HepG2 (cell line): Measurements from ENCODE around the gene TRPC4AP. TPM values are rescaled to one million over a fixed set of nuclear protein-coding genes. Genes with fewer than 3 reads are reported as not detected.

Experiments used
- BCLAF1 ChIP-seq: fragments of 450-650 bp; IDR thresholded peaks from 2 replicates; pipeline ENCODE4 v1.6.1; 2017; ENCODE audit warnings: mild to moderate bottlenecking
- CEBPB ChIP-seq: IDR thresholded peaks from 2 replicates; pipeline ENCODE4 v1.6.1; 2011; ENCODE audit warnings: low read depth, low read length, improper control_type of control experiment, borderline replicate concordance
- DNMT3B ChIP-seq: conservative IDR thresholded peaks from 2 replicates; pipeline ENCODE4 v1.6.1; 2016; ENCODE audit warnings: missing biosample characterization, control low read depth
- GZF1 ChIP-seq: sonication (generic); formaldehyde crosslinking; IDR thresholded peaks from 2 replicates; pipeline ENCODE4 v1.5.1; 2020; ENCODE audit warnings: mild to moderate bottlenecking, missing genetic modification reagents
- NRL ChIP-seq: sonication (generic); formaldehyde crosslinking; IDR thresholded peaks from 2 replicates; pipeline ENCODE4 v1.5.0; 2020; ENCODE audit warnings: missing genetic modification reagents, mild to moderate bottlenecking, moderate library complexity, borderline replicate concordance
- RBM22 ChIP-seq: fragments of 200-400 bp; formaldehyde crosslinking; optimal IDR thresholded peaks from 2 replicates; pipeline ENCODE3; 2017; ENCODE audit warnings: mild to moderate bottlenecking, low read length, moderate library complexity
- RELA ChIP-seq: sonication (generic); formaldehyde crosslinking; IDR thresholded peaks from 2 replicates; pipeline ENCODE4 v1.4.0; 2020; ENCODE audit warnings: missing genetic modification reagents
- RFX5 ChIP-seq: IDR thresholded peaks from 2 replicates; pipeline ENCODE4 v1.6.1; 2011; ENCODE audit warnings: low read depth, low read length, improper control_type of control experiment
- SP2 ChIP-seq: sonication (generic); formaldehyde crosslinking; IDR thresholded peaks from 2 replicates; pipeline ENCODE4 v1.5.1; 2020; ENCODE audit warnings: mild to moderate bottlenecking, missing genetic modification reagents
- TEAD2 ChIP-seq: sonication (generic); formaldehyde crosslinking; IDR thresholded peaks from 2 replicates; pipeline ENCODE4 v1.9.0; 2021; ENCODE audit warnings: missing genetic modification reagents
- ZFP37 ChIP-seq: sonication (generic); formaldehyde crosslinking; IDR thresholded peaks from 2 replicates; pipeline ENCODE4 v1.4.0; 2020; ENCODE audit warnings: missing genetic modification reagents, borderline replicate concordance
- ZFY ChIP-seq: sonication (generic); formaldehyde crosslinking; IDR thresholded peaks from 2 replicates; pipeline ENCODE4 v1.4.0; 2020; ENCODE audit warnings: missing genetic modification reagents
- ZNF280D ChIP-seq: sonication (generic); formaldehyde crosslinking; IDR thresholded peaks from 2 replicates; pipeline ENCODE4 v1.5.1; 2020; ENCODE audit warnings: mild to moderate bottlenecking, missing genetic modification reagents
- ZNF350 ChIP-seq: sonication (generic); formaldehyde crosslinking; IDR thresholded peaks from 2 replicates; pipeline ENCODE4 v1.4.0; 2020; ENCODE audit warnings: mild to moderate bottlenecking, low read depth, missing genetic modification reagents, borderline replicate concordance
- ZNF441 ChIP-seq: sonication (generic); formaldehyde crosslinking; IDR thresholded peaks from 2 replicates; pipeline ENCODE4 v1.7.0; 2021; ENCODE audit warnings: missing genetic modification reagents, borderline replicate concordance
- ZNF558 ChIP-seq: sonication (generic); formaldehyde crosslinking; IDR thresholded peaks from 2 replicates; pipeline ENCODE4 v1.9.0; 2022; ENCODE audit warnings: mild to moderate bottlenecking, missing genetic modification reagents, borderline replicate concordance
- ZNF570 ChIP-seq: sonication (generic); formaldehyde crosslinking; IDR thresholded peaks from 2 replicates; pipeline ENCODE4 v1.4.0; 2020; ENCODE audit warnings: mild to moderate bottlenecking, missing genetic modification reagents, borderline replicate concordance
- ZNF646 ChIP-seq: sonication (generic); formaldehyde crosslinking; IDR thresholded peaks from 2 replicates; pipeline ENCODE4 v1.9.0; 2021; ENCODE audit warnings: mild to moderate bottlenecking, missing genetic modification reagents
- polyA plus RNA-seq, 8 experiments: library from polyadenylated mRNA; depleted of rRNA in 3 of 8; stranded (reverse) in 7 of 8; unstranded in 1 of 8; fragments of >200 nt; fragmentation: Illumina TruSeq in 4 of 8; extraction: Trizol in 4 of 8; gene quantifications; 2 replicates each; pipeline versions ENCODE4 v1.2.1 to v1.2.3, GENCODE V29; 2011 to 2016; ENCODE audit warnings: low read depth in 4 of 8, missing spikeins in 1 of 8, mixed read lengths in 1 of 8; ENCODE audit not compliant: insufficient read depth in 1 of 8
- total RNA-seq, 5 experiments: library from RNA; depleted of rRNA; stranded (reverse); fragments of >200 nt; fragmentation: Illumina TruSeq; extraction: Trizol; gene quantifications; 2 replicates each; pipeline ENCODE4 v1.2.3, GENCODE V29; 2016; ENCODE audit warnings: low read depth in 1 of 5

The TRPC4AP gene
- total and polyA plus RNA-seq, 2 of the 13 experiments (the other 11 are each of a cell fraction or from before 2014, with no cell fraction given), result 136 to 137 TPM

DNA sequence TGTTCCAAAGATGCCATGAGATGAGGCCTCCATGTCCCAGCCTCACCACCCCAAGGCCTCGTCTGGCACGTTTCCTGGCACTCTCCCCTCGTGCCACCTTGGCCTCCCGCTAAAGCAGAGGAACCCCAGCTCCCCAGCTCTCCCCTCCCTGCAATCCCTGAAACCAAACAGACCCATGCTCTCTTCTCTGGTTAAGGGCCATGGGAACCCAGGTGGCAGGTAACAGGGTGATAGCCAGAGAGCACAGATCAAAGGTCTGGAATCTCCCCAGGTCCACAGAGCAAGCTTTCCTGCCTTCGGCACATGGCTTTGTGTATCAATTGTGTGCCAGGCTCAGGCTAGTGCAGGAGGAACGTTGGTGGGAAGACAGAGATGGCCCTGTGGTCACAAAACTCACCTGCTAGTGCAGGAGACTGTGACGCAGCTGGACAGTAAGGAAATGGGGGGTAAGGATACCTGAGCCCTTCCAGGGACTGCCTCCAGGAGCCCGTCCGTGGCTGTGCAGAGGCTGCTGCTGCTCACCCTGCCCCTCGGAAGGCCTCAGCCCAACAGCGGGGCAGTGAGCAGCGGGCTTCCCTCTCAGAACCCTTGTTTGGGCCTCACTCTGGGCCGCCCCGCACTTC, 98.0 kb downstream of the TRPC4AP start (continued):
- 0 out of 2 replicates have a peak, but pooled peaks have one; percentile 52 for TF ChIP-seq GZF1
- TF ChIP-seq BCLAF1, result no peak
- no peak for TF ChIP-seq CEBPB
- TF ChIP-seq ZFY (CRISPR knock-in tag), result no peak; the same call in 1 of the 2 replicates
- 0 out of 2 replicates have a peak, but pooled peaks have one; percentile 6 for TF ChIP-seq NRL (CRISPR knock-in tag)
- peak; percentile 76; the same call in 1 of the 2 replicates for TF ChIP-seq ZNF441
- TF ChIP-seq ZFP37 (CRISPR knock-in tag), result no peak
- TF ChIP-seq DNMT3B (CRISPR knock-in tag), result no peak
- no peak for TF ChIP-seq ZNF570 (CRISPR knock-in tag)
- no peak for TF ChIP-seq RFX5
- TF ChIP-seq ZNF558 (CRISPR knock-in tag), result 0 out of 2 replicates have a peak, but pooled peaks have one; percentile 38
- TF ChIP-seq RELA, result no peak
- peak; percentile 16 for TF ChIP-seq RBM22
- TF ChIP-seq SP2, result no peak
- TF ChIP-seq ZNF350 (CRISPR knock-in tag), result no peak
- 0 out of 2 replicates have a peak, but pooled peaks have one; percentile 42 for TF ChIP-seq ZNF280D
- TF ChIP-seq ZNF646 (CRISPR knock-in tag), result no peak
- TF ChIP-seq TEAD2 (CRISPR knock-in tag), result no peak
